GM19239 (cell line): Measurements from ENCODE around the gene SLC35A1.

Experiments used
- DNase-seq: peaks from one replicate; pipeline ENCODE4 v3.0.0; 2011; ENCODE audit warnings: low spot score; ENCODE audit not compliant: insufficient read length
- FAIRE-seq: peaks from 2 replicates; lab custom pipeline; 2011; peaks lifted over from hg19 to GRCh38; lab: Jason Lieb, UNC

SLC35A1 gene

GRCh38 chr6:87518453-87518852 lies 45.7 kb downstream of the SLC35A1 start:
- DNase-seq, result no peak
- FAIRE-seq, result no peak

GRCh38 chr6:87522686-87523085 lies 49.9 kb downstream of the SLC35A1 start:
- FAIRE-seq (no peak), DNase-seq (no peak)

GRCh38 chr6:87529221-87529620 lies 56.4 kb downstream of the SLC35A1 start:
- DNase-seq, result no peak
- no peak for FAIRE-seq

DNA sequence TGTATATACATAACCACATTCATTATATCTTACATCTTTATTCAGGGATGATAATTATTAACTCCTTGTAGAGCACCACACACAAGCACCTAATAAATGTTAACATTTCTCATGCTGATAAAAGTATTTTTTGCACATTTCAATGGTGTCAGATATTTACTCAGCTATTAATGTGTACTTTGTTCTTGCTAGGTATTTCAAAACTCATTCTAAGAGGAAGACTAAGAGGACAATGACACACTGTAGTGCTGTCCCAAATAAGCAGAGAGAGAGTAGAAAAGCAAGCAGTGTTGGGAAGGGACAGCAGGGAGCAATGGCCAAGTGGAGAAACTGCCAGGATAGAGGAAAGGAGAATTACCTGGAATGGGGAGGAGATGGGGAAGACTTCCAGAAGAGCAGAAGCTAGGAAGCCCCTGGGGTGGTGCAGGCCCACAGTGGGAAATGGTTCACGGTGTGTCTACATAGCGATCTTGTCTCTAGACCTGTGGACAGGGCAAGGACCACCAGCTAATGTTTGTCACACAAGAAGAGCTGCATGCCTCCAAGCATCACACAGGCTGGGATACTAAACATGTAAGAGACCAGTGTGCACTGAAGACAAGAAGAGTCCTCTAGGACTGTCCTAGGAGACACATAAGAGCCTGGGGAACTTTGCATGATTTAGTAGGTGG lies 61.7 kb downstream of the SLC35A1 start:
- DNase-seq (no peak), FAIRE-seq (no peak)

GRCh38 chr6:87538510-87539260 lies 65.9 kb downstream of the SLC35A1 start:
- DNase-seq (no peak), FAIRE-seq (no peak)

- FAIRE-seq (no peak), DNase-seq (no peak)
These were observed 66.8 kb downstream of the SLC35A1 start for GRCh38 chr6:87539554-87539953.

DNA sequence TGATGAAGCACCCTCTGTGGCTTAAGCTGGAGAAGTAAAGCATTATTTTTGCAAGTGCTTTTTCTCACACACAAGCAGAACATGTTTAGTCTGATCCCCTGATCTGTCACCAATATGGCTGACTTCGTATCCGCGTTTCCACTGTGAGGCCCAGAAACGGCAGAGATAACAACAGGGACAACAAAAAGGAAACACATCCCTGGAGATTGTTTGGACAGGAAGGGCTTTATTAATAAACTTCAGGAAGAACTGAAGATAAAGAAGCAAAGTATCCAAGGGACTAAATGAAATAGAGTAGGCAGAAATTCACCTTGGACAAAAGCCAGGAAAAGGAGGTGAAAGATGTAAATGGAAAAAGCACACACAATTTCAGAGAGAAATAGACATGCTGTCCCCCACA lies 67.8 kb downstream of the SLC35A1 start:
- no peak for FAIRE-seq

GRCh38 chr6:87541041-87541440 lies 68.3 kb downstream of the SLC35A1 start:
- no peak for DNase-seq
- FAIRE-seq, result no peak

More for the DNA sequence above, 67.8 kb downstream of the SLC35A1 start:
- no peak for DNase-seq

DNA sequence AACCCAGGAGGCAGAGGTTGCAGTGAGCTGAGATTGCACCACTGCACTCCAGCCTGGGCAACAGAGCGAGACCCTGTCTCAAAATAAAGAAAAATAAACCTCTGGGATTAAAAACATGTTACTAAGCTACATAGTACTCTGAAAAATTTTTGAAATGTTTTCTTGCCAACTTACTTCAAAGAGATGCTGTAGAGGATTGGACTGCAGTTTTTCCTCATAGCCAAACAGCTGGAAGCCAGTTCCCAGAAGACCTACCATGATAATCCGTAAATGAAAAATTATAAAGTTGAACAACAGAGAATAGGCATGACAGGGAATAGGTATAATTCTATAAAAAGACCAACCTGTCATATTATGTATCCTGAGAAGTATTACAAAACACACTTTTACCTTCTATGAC lies 69.0 kb downstream of the SLC35A1 start:
- no peak for DNase-seq
- no peak for FAIRE-seq

DNA sequence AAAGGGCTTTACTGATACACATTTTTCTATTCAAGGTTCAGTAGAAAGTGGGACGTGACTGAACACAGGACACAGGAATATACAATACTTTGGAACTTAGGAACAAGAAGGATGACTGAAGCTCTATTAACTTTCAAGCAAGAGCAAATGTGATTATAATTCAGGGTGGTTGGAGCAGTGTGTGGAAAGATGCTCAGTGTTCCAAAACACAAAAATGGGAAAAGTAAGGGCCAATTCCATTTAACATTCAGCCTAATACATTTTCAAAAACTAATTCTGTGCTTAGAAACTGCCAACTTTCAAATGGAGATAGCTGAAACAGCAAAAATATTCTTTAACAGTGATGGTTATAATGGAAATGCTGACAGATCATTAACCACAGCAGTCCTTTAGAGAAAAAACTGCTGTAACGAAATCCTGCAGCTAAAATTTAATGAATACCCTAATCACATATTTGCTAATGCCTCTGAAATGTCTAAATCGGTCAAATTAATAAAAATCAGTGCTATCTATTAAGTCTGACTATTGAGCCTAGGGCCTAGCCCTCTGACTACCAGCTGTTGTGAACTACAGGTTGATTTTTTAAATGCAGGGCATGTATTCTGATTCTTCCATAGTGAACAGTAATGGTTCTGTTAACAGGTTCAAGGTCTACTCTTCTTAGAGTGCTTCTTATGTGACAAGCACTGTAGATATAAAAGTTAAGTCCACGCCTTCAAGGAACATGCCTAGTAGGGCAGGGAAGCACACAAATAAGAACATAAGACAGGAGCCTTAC lies 71.1 kb downstream of the SLC35A1 start:
- no peak for DNase-seq
- FAIRE-seq, result no peak

DNA sequence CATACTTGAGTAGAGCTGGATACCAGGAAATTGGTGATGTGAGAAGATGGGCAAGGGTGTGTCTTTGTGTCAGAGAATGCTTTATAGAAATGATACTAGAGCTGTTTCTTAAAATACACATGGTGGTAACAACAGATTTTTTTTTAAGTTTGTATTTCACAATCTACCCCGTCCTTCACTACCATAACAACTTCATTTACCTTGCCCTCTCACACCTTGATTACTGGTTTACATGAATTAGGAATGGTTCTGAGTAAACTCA lies 71.6 kb downstream of the SLC35A1 start:
- no peak for FAIRE-seq
- DNase-seq, result no peak

GRCh38 chr6:87551799-87552198 lies 79.0 kb downstream of the SLC35A1 start:
- DNase-seq, result no peak
- FAIRE-seq, result no peak

DNA sequence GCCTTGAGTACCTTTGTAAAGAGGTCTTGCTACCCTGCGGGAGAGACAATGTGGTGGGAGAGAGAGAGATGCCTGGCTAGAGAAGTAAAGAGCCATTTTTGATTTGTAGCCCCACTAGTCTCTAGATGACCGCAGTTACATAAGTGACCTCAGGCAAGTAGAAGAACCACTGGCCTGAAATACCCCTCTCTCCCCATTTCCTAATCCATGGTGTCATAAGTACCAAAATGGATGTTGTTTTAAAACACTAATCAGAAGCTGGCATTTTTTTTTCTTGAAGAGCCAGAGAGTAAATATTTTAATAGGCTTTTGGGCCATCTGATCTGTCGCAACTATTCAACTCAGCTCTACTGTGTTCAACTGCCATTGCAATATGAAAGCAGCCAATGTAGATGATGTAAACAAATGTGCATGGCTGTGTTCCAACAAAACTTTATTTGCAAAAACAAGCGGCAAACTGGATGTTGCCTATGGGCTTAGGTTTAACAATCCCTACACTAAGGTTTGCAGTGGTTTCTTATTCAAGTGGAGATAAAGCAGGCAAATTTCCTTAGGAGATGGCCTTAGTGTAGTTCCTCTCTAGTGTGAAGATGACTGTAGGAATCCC lies 80.5 kb downstream of the SLC35A1 start:
- FAIRE-seq (no peak), DNase-seq (no peak)

DNA sequence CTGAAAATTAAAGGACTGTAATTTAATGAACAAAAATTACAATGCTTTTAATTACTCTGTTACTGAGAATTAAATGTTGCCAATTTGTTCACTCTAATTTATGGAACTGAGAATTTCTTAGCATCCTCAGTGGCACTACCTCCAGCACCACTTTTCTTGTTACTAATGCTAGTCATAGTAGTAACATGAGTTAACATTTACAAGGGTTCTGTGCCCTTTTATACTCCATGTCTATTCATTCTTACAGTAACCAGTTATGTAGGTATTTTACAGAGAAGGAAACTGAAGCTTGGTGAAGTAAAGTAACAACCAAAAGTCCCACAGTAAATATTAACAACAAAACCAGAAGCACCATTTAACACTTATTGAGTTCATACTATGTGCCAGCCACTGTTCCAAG lies 82.7 kb downstream of the SLC35A1 start:
- DNase-seq (no peak), FAIRE-seq (no peak)

- no peak for FAIRE-seq
- no peak for DNase-seq
These were observed 85.7 kb downstream of the SLC35A1 start for GRCh38 chr6:87558446-87558845.

- no peak for FAIRE-seq
These were observed 88.2 kb downstream of the SLC35A1 start for GRCh38 chr6:87561017-87561416.

More at GRCh38 chr6:87561017-87561416, 88.2 kb downstream of the SLC35A1 start:
- DNase-seq, result no peak
